Aortic smooth muscle cell (primary cell): ENCODE data around the gene HESX1. TPM values are rescaled to one million over a fixed set of nuclear protein-coding genes. Genes with fewer than 3 reads are reported as not detected.

Experiments used
- total RNA-seq: library from RNA; depleted of rRNA; stranded (reverse); fragments of >200 nt; gene quantifications from 2 replicates; pipeline ENCODE4 v1.2.3, GENCODE V29; 2014

HESX1 gene
- total RNA-seq, result 0.56 and 0.79 TPM in 2 replicates

DNA sequence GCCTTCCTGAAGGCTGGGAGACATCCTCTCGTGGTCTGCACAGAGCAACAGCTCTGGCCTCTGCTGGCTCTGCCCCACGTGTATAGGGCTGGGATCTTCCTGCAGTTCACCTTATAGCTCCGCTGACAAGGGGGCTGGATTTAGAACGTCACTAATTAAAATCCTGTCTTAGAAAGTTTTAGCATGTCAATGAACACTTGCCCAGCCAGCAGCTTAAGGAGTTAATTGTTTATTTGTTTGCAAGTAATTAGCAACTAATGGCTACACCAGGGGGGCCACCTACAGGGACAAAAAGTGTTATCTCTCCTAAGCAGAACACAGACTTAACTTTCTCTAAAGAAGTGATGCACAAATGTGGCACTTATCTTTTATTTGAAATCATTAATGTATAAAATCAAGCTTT lies at the start of gene HESX1:
TSS of gene HESX1 (minus strand) at position 84 of the 403 bp plus-strand sequence. CDS start at position 24, 60 bp downstream.

DNA sequence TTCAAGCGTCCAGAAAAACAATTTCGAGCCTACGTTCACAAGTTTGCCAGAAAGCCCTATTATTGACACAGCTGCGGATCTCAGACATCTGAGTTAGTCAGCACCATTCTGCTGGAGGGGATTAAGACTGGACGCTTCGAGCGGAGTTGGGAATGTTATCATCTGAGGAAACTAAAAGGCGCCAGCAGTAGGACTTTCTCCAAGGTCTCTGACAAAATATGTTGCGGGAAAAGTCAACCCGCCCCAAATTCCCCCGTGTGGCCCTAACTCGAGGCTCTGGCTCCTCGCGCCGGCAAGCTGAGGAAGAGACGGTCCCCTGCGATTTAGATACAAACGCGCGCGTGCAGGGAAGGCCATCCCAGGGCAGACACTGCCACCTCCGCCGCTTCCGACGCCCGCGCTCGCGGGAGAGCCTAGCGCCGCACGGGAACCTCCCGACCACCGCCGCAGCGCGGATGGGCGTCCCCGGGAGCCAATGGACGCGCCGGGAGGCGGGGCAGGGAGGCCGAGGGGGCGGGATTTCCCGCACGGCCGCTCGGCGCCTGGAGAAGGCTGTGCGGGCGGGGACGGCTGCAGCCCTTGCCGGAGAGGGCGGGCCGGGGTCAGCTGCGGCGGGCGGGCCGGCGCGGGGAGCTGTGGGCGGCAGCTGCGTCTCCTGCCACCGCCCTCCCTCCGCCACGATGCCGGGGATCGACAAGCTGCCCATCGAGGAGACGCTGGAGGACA lies 27.6 kb upstream of the HESX1 start, which contains the start of gene APPL1:
TSS of gene APPL1 (plus strand) at position 526 of the 726 bp plus-strand sequence. CDS start at position 681, 155 bp downstream.

DNA sequence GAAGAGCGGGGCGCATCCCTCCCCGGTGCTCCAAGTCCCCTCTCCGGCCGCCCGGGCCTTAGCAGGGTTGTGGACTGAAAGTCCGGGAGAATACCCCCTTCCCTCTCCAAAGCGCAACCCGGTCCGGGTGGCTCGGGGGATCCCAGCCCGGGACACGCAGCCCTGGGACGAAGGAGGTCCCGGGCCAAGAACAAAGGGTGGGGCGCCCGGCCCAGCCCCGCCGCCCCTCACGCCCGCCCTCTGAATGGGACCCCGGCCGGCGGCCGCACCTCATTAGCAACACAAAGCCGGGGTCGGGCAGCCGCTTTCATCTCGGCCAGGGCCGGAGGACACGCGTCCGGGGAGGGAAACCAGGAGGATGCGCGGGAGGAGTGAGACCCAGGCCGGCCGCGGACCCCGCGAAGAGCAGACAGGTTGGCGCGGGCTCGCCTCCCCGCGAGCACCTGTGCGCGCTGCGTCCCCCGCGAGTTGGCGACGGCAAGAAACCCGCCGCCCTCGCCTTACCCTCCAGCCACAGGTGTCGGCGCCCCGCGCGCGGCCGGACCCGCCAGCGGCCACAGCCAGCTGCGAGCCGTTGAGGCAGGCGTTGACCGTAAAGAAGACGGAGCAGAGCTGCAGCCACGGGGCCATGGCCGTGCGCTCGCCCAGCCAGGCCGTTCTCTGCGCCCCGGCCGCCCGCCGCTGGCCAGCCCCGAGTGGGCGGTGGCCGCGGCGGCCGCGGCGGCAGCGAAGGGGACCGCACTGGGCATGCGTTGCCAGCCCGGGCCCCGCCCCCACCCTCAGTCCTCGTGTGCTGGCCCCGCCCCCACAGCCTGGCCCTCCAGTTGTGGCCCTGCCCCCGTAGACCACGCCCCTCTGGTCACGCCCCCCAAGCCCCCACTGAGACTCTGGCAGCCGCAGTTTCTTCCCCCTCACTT lies 34.9 kb downstream of the HESX1 start, which contains the start of gene IL17RD:
TSS of gene IL17RD (minus strand) at position 697 of the 917 bp plus-strand sequence. CDS start at position 630, 67 bp downstream.

Other genes with a start within 250 kb of the HESX1 start
- under 0.01 and 0.06 TPM in 2 replicates for gene SPATA12, start 139.3 kb downstream of the HESX1 start, total RNA-seq
- 0.26 and 0.56 TPM in 2 replicates for gene IL17RD, start 34.6 kb downstream of the HESX1 start, total RNA-seq
- 34.8 and 35.9 TPM in 2 replicates for gene APPL1, start 27.8 kb upstream of the HESX1 start, total RNA-seq
- under 0.01 TPM in 1 of 2 replicates, not detected in the other for gene ASB14, start 92.7 kb upstream of the HESX1 start, total RNA-seq